HepG2 (cell line): Measurements from ENCODE around the gene PAPSS2. TPM values are rescaled to one million over a fixed set of nuclear protein-coding genes. Genes with fewer than 3 reads are reported as not detected.

Source experiments
- ATAC-seq: fragments of 200-7000 bp; cut with Tn5 transposase; 3 replicates; pipeline ENCODE4 v1.9.1; 2020; ENCODE audit warnings: mild to moderate bottlenecking, moderate library complexity
- BruUV-seq: library from RNA; stranded (reverse); fragments of 400-500 nt; replicated peaks from 2 replicates; lab custom pipeline; 2021; lab: Mats Ljungman, UMichigan
- CTCF ChIA-PET: fragments of 300-600 bp; formaldehyde crosslinking; extraction: SDS; loops from one replicate; lab custom pipeline; 2021; ENCODE audit warnings: low total read pairs, inconsistent platforms, low intra/inter-chr PET ratio; lab: Yijun Ruan, JAX
- POLR2A ChIA-PET: fragments of 350-600 bp; sonication (Branson Sonifier 250); formaldehyde crosslinking; loops from one replicate; lab custom pipeline; 2020; ENCODE audit warnings: antibody characterized with exemption, inconsistent platforms; lab: Yijun Ruan, JAX
- DNase-seq: peaks from one replicate; pipeline ENCODE4 v3.0.0-alpha.2; 2015; ENCODE audit warnings: low spot score
- FAIRE-seq: peaks from 3 replicates; lab custom pipeline; 2011; peaks lifted over from hg19 to GRCh38; lab: Jason Lieb, UNC
- H2AFZ ChIP-seq: one replicate; pipeline ENCODE4 v1.6.1; 2011; ENCODE audit warnings: low read length, inconsistent platforms
- H3K27ac ChIP-seq: fragments of 300-600 bp; 3 replicates; pipeline ENCODE4 v1.8.0; 2011; ENCODE audit warnings: mixed run types, mild to moderate bottlenecking, mixed read lengths, low read length, inconsistent platforms; ENCODE audit not compliant: insufficient read depth; ENCODE audit errors: extremely low read length
- H3K27me3 ChIP-seq, 2 experiments: fragments of 200-600 bp in 1 of 2; 2 replicates in 1 of 2; 3 replicates in 1 of 2; pipeline versions ENCODE4 v1.6.0 to v1.8.0; 2011; ENCODE audit warnings: low read length in 2 of 2, mild to moderate bottlenecking in 2 of 2, moderate library complexity in 2 of 2, inconsistent platforms in 1 of 2; ENCODE audit not compliant: insufficient read depth in 2 of 2, control insufficient read depth in 1 of 2
- H3K36me3 ChIP-seq, 2 experiments: fragments of 200-600 bp in 1 of 2; replicated peaks in 1 of 2; 2 replicates in 1 of 2; 3 replicates in 1 of 2; pipeline versions ENCODE4 v1.5.1 to v1.8.0; 2011; ENCODE audit warnings: low read length in 2 of 2, inconsistent platforms in 1 of 2; ENCODE audit not compliant: insufficient read depth in 2 of 2, control insufficient read depth in 1 of 2
- H3K4me1 ChIP-seq: 2 replicates; pipeline ENCODE4 v1.5.1; 2012; ENCODE audit warnings: low read length, inconsistent platforms; ENCODE audit not compliant: insufficient read depth
- H3K4me2 ChIP-seq: 2 replicates; pipeline ENCODE4 v1.6.0; 2011; ENCODE audit warnings: low read depth, low read length, inconsistent platforms
- H3K4me3 ChIP-seq, 3 experiments: fragments of 200-600 bp in 1 of 3; sonication (generic), shearing (Covaris generic) in 1 of 3; replicated peaks in 1 of 3; 2 replicates each; pipeline ENCODE4 v1.5.1; 2011 to 2016; ENCODE audit warnings: low read length in 3 of 3, inconsistent platforms in 2 of 3, low read depth in 2 of 3, mild to moderate bottlenecking in 2 of 3, control low read depth in 1 of 3, mixed read lengths in 1 of 3; ENCODE audit not compliant: insufficient read depth in 1 of 3
- H3K79me2 ChIP-seq: one replicate; pipeline ENCODE4 v1.6.1; 2011; ENCODE audit warnings: low read length, inconsistent platforms; ENCODE audit not compliant: insufficient read depth
- H3K9ac ChIP-seq: 2 replicates; pipeline ENCODE4 v1.6.0; 2011; ENCODE audit warnings: mild to moderate bottlenecking, low read depth, low read length, inconsistent platforms; ENCODE audit not compliant: insufficient read depth
- H3K9me3 ChIP-seq: 2 replicates; pipeline ENCODE4 v1.5.1; 2012; ENCODE audit warnings: mild to moderate bottlenecking, low read length
- H4K20me1 ChIP-seq: 2 replicates; pipeline ENCODE4 v1.6.0; 2011; ENCODE audit warnings: inconsistent platforms, mild to moderate bottlenecking, low read length, moderate library complexity; ENCODE audit not compliant: insufficient read depth
- GATAD2A ChIP-seq: IDR thresholded peaks from 2 replicates; pipeline ENCODE4 v1.6.1; 2016
- MAF1 ChIP-seq: sonication (generic); formaldehyde crosslinking; IDR thresholded peaks from 2 replicates; pipeline ENCODE4 v1.5.0; 2020; ENCODE audit warnings: missing genetic modification reagents, borderline replicate concordance
- REL ChIP-seq: sonication (generic); formaldehyde crosslinking; conservative IDR thresholded peaks from 2 replicates; pipeline ENCODE4 v1.8.0; 2022; ENCODE audit warnings: mild to moderate bottlenecking, missing genetic modification reagents, moderate library complexity
- TRIM24 ChIP-seq: sonication (generic); formaldehyde crosslinking; IDR thresholded peaks from 2 replicates; pipeline ENCODE4 v1.8.0; 2022; ENCODE audit warnings: mild to moderate bottlenecking, missing genetic modification reagents
- ZNF24 ChIP-seq: fragments of 450-650 bp; IDR thresholded peaks from 2 replicates; pipeline ENCODE4 v1.6.1; 2017; ENCODE audit warnings: antibody characterized with exemption, mild to moderate bottlenecking
- ZNF350 ChIP-seq: sonication (generic); formaldehyde crosslinking; IDR thresholded peaks from 2 replicates; pipeline ENCODE4 v1.4.0; 2020; ENCODE audit warnings: mild to moderate bottlenecking, low read depth, missing genetic modification reagents, borderline replicate concordance
- ZNF367 ChIP-seq: sonication (generic); formaldehyde crosslinking; IDR thresholded peaks from 2 replicates; pipeline ENCODE4 v1.4.0; 2020; ENCODE audit warnings: missing genetic modification reagents, borderline replicate concordance
- ZNF619 ChIP-seq: sonication (generic); formaldehyde crosslinking; IDR thresholded peaks from 2 replicates; pipeline ENCODE4 v1.4.0; 2020; ENCODE audit warnings: mild to moderate bottlenecking, missing genetic modification reagents
- ZSCAN25 ChIP-seq: sonication (generic); formaldehyde crosslinking; IDR thresholded peaks from 2 replicates; pipeline ENCODE4 v1.8.0; 2022; ENCODE audit warnings: mild to moderate bottlenecking, missing genetic modification reagents
- WGBS: methylation state at CpG from one replicate; pipeline ENCODE4 v1.1.6; 2017; ENCODE audit warnings: low lambda C conversion rate; 5-methylcytosine and 5-hydroxymethylcytosine counted together
- in situ Hi-C: cut with HindIII; loops from 2 replicates; pipeline ENCODE4 v1.10.0; 2017; ENCODE audit warnings: low pct_unique_long_range_greater_than_20kb; ENCODE audit not compliant: extremely low pct_ligation_motif_present
- intact Hi-C: fragments of 100-400 bp; cut with micrococcal nuclease; formaldehyde crosslinking; loops from one replicate; pipeline ENCODE4 v1.10.0; 2022; ENCODE audit not compliant: unreplicated experiment
- polyA plus RNA-seq, 8 experiments: library from polyadenylated mRNA; depleted of rRNA in 3 of 8; stranded (reverse) in 7 of 8; unstranded in 1 of 8; fragments of >200 nt; fragmentation: Illumina TruSeq in 4 of 8; extraction: Trizol in 4 of 8; gene quantifications; 2 replicates each; pipeline versions ENCODE4 v1.2.1 to v1.2.3, GENCODE V29; 2011 to 2016; ENCODE audit warnings: low read depth in 4 of 8, missing spikeins in 1 of 8, mixed read lengths in 1 of 8; ENCODE audit not compliant: insufficient read depth in 1 of 8
- total RNA-seq, 5 experiments: library from RNA; depleted of rRNA; stranded (reverse); fragments of >200 nt; fragmentation: Illumina TruSeq; extraction: Trizol; gene quantifications; 2 replicates each; pipeline ENCODE4 v1.2.3, GENCODE V29; 2016; ENCODE audit warnings: low read depth in 1 of 5
- TF ChIP-seq, protein P1 (sequence below): sonication (generic); formaldehyde crosslinking; IDR thresholded peaks from one replicate; pipeline ENCODE4 v1.5.1; 2020; ENCODE audit warnings: mild to moderate bottlenecking, missing genetic modification reagents; ENCODE audit errors: not compliant biosample characterization
- TF ChIP-seq, protein P2 (sequence below): fragments of 450-650 bp; IDR thresholded peaks from 2 replicates; pipeline ENCODE4 v1.6.1; 2017; ENCODE audit warnings: mild to moderate bottlenecking
- TF ChIP-seq, protein P3 (sequence below): sonication (generic); formaldehyde crosslinking; IDR thresholded peaks from 2 replicates; pipeline ENCODE4 v1.5.0; 2020; ENCODE audit warnings: missing genetic modification reagents

The PAPSS2 gene
- total and polyA plus RNA-seq, 2 of the 13 experiments (the other 11 are each of a cell fraction or from before 2014, with no cell fraction given) = 0.11 to 0.12 TPM

DNA sequence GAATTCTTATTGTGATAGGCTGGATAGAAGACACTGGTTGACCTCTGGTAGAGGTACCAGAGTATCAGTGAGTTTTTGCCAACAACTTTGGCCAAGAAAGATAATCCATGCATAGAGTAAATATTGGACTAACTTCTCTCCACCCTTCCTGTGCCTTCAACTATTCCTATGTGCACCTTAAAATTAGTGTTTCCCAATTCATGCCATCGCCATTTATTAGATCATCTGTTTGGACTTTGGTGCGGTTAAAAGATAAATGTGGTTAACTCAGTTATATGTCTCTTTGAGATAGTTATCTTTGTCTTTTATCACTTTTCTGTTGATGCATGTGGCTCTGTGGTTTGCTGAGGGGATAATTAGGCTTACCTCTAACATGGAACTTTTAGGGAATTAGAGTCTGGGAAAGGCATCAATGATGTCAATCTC lies 4.6 kb downstream of the PAPSS2 start (continued):
- TF ChIP-seq ZNF350 (CRISPR knock-in tag) = no peak

DNA sequence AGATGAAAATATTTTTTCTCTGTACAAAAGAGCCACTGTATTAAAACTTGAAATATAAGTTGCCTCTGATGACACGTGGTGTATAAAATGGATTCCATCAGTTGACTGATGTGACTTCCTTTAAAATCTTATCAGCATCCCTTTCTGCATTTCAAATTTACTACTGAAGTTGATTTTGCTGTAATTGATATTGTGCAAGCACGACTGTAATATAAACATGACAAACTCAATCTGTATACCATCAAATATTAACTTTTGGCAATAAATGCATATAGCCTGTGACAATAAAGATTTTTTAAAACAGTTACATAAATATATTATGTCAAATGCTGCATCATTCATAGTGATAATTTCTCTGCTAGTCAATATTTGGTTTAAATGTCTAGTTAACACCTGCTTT lies 7.8 kb downstream of the PAPSS2 start:
- ATAC-seq (no peak), DNase-seq (no peak), FAIRE-seq (no peak)
- no peak overlapping the region for H2AFZ ChIP-seq
- ChIA-PET CTCF (no interaction called here), POLR2A (no interaction called here)
- no peaks in the 10 kb centered on the region for H4K20me1 ChIP-seq
- 45% methylated on average over 2 of the region's 2 CpGs for WGBS
- no peaks in the 10 kb centered on the region for H3K27me3 ChIP-seq
- no peak overlapping the region for H3K27ac ChIP-seq
- H3K79me2 ChIP-seq = no peaks in the 10 kb centered on the region
- in situ Hi-C loops (loop anchor here (25.0 kb wide), 1 partner anchor 445 kb away; no protein-coding TSS in a partner anchor), intact Hi-C loops (no loop called here)
- no peak overlapping the region for H3K9ac ChIP-seq
- no peaks in the 10 kb centered on the region for H3K9me3 ChIP-seq
- no peak overlapping the region for H3K4me3 ChIP-seq
- peaks cover 8% of the 10 kb centered on the region; the same call in 1 of the 2 replicates for H3K4me1 ChIP-seq
- no peak overlapping the region for H3K4me2 ChIP-seq
- H3K36me3 ChIP-seq = no peaks in the 10 kb centered on the region
- BruUV-seq = no TSS peak
- TF ChIP-seq, protein P1, sequence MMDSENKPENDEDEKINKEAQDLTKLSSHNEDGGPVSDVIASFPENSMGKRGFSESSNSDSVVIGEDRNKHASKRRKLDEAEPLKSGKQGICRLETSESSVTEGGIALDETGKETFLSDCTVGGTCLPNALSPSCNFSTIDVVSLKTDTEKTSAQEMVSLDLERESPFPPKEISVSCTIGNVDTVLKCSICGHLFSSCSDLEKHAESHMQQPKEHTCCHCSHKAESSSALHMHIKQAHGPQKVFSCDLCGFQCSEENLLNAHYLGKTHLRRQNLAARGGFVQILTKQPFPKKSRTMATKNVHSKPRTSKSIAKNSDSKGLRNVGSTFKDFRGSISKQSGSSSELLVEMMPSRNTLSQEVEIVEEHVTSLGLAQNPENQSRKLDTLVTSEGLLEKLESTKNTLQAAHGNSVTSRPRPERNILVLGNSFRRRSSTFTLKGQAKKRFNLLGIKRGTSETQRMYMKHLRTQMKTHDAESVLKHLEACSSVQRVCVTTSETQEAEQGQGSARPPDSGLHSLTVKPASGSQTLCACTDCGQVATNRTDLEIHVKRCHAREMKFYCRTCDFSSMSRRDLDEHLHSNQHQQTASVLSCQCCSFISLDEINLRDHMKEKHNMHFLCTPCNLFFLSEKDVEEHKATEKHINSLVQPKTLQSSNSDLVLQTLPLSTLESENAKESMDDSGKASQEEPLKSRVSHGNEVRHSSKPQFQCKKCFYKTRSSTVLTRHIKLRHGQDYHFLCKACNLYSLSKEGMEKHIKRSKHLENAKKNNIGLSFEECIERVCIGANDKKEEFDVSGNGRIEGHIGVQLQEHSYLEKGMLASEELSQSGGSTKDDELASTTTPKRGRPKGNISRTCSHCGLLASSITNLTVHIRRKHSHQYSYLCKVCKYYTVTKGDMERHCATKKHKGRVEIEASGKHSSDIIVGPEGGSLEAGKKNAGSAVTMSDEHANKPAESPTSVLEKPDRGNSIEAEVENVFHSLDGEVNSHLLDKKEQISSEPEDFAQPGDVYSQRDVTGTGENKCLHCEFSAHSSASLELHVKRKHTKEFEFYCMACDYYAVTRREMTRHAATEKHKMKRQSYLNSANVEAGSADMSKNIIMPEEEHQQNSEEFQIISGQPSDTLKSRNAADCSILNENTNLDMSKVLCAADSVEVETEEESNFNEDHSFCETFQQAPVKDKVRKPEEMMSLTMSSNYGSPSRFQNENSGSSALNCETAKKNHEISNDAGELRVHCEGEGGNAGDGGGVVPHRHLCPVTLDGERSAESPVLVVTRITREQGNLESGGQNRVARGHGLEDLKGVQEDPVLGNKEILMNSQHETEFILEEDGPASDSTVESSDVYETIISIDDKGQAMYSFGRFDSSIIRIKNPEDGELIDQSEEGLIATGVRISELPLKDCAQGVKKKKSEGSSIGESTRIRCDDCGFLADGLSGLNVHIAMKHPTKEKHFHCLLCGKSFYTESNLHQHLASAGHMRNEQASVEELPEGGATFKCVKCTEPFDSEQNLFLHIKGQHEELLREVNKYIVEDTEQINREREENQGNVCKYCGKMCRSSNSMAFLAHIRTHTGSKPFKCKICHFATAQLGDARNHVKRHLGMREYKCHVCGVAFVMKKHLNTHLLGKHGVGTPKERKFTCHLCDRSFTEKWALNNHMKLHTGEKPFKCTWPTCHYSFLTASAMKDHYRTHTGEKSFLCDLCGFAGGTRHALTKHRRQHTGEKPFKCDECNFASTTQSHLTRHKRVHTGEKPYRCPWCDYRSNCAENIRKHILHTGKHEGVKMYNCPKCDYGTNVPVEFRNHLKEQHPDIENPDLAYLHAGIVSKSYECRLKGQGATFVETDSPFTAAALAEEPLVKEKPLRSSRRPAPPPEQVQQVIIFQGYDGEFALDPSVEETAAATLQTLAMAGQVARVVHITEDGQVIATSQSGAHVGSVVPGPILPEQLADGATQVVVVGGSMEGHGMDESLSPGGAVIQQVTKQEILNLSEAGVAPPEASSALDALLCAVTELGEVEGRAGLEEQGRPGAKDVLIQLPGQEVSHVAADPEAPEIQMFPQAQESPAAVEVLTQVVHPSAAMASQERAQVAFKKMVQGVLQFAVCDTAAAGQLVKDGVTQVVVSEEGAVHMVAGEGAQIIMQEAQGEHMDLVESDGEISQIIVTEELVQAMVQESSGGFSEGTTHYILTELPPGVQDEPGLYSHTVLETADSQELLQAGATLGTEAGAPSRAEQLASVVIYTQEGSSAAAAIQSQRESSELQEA (CRISPR knock-in tag) = no peak
- TF ChIP-seq MAF1 (no peak), REL (CRISPR knock-in tag) (no peak), ZNF619 (CRISPR knock-in tag) (no peak), GATAD2A (CRISPR knock-in tag) (no peak), TRIM24 (CRISPR knock-in tag) (no peak), ZNF367 (CRISPR knock-in tag) (no peak), ZNF24 (no peak), ZSCAN25 (no peak)
- TF ChIP-seq, protein P2, sequence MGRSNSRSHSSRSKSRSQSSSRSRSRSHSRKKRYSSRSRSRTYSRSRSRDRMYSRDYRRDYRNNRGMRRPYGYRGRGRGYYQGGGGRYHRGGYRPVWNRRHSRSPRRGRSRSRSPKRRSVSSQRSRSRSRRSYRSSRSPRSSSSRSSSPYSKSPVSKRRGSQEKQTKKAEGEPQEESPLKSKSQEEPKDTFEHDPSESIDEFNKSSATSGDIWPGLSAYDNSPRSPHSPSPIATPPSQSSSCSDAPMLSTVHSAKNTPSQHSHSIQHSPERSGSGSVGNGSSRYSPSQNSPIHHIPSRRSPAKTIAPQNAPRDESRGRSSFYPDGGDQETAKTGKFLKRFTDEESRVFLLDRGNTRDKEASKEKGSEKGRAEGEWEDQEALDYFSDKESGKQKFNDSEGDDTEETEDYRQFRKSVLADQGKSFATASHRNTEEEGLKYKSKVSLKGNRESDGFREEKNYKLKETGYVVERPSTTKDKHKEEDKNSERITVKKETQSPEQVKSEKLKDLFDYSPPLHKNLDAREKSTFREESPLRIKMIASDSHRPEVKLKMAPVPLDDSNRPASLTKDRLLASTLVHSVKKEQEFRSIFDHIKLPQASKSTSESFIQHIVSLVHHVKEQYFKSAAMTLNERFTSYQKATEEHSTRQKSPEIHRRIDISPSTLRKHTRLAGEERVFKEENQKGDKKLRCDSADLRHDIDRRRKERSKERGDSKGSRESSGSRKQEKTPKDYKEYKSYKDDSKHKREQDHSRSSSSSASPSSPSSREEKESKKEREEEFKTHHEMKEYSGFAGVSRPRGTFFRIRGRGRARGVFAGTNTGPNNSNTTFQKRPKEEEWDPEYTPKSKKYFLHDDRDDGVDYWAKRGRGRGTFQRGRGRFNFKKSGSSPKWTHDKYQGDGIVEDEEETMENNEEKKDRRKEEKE = no peak
- TF ChIP-seq, protein P3, sequence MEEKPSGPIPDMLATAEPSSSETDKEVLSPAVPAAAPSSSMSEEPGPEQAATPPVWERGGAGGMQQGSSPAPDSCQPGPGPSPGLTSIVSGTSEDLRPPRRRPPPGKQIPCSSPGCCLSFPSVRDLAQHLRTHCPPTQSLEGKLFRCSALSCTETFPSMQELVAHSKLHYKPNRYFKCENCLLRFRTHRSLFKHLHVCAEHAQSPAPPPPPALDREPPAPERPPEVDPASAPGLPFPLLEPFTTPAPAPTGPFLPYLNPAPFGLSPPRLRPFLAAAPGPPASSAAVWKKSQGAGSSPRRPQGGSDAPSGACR = no peak
